ENCODE measurements around the gene AGO4. TPM values are rescaled to one million over a fixed set of nuclear protein-coding genes. Genes with fewer than 3 reads are reported as not detected.
"Not testable (repeated sequence)": the region's sequence is repeated elsewhere in the genome, so short reads cannot be mapped to it uniquely, and the experiment has no call there.

The AGO4 gene
- total RNA-seq, 6 donors from 2014 or later = 18.6 to 32.5 (median 26.1) TPM

GRCh38 chr1:35788139-35788538, 19.7 kb upstream of the AGO4 start:
- no peaks in the 10 kb centered on the region for H3K9me3 ChIP-seq
- TF ChIP-seq POLR2A (IDR thresholded peaks at IDR 0.05) (no peak), POLR2AphosphoS5 (IDR thresholded peaks at IDR 0.05) (no peak), EP300 (IDR thresholded peaks at IDR 0.05) (no peak)
- TF ChIP-seq, protein P1, sequence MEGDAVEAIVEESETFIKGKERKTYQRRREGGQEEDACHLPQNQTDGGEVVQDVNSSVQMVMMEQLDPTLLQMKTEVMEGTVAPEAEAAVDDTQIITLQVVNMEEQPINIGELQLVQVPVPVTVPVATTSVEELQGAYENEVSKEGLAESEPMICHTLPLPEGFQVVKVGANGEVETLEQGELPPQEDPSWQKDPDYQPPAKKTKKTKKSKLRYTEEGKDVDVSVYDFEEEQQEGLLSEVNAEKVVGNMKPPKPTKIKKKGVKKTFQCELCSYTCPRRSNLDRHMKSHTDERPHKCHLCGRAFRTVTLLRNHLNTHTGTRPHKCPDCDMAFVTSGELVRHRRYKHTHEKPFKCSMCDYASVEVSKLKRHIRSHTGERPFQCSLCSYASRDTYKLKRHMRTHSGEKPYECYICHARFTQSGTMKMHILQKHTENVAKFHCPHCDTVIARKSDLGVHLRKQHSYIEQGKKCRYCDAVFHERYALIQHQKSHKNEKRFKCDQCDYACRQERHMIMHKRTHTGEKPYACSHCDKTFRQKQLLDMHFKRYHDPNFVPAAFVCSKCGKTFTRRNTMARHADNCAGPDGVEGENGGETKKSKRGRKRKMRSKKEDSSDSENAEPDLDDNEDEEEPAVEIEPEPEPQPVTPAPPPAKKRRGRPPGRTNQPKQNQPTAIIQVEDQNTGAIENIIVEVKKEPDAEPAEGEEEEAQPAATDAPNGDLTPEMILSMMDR (IDR thresholded peaks at IDR 0.05) = no peak
- H3K27me3 ChIP-seq = no peaks in the 10 kb centered on the region
- H3K4me3 ChIP-seq = no peak overlapping the region
- ATAC-seq (ENCODE audit: low FRiP score in 2 of 2) (no peak), DNase-seq (no peak)
- H3K27ac ChIP-seq = no peak overlapping the region
- H3K4me1 ChIP-seq = no peaks in the 10 kb centered on the region
- WGBS, 2 donors = 61 to 65% methylated on average over 3 of the region's 3 CpGs
- no peaks in the 10 kb centered on the region for H3K36me3 ChIP-seq

DNA sequence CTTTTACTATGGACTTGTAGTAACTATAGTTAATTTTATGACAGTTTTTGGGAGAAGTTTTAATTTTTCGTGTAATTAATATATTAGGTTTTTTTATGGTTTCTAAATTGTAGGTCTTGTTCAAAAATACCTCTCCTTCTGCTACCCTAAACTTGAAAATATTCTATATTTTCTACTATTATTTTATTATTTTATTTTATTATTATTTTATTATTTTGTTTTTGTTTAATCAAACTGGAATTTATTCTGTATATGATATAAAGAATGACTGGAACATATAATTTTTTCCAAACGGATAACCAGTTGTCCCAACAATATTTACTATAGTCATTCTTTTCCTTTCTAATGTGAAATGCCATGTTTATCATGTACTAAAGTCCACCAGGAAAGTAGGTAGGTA, 17.1 kb upstream of the AGO4 start:
- no peak for TF ChIP-seq EP300 (IDR thresholded peaks at IDR 0.05)
- TF ChIP-seq, protein P1 (IDR thresholded peaks at IDR 0.05) = no peak
- WGBS, 2 donors = 84 to 85% methylated on average over 2 of the region's 2 CpGs
- Histone ChIP-seq H3K27ac (no peak overlapping the region), H3K27me3 (no peaks in the 10 kb centered on the region), H3K9me3 (no peaks in the 10 kb centered on the region), H3K36me3 (no peaks in the 10 kb centered on the region), H3K4me3 (no peak overlapping the region), H3K4me1 (no peaks in the 10 kb centered on the region)
- ATAC-seq (ENCODE audit: low FRiP score in 2 of 2) = no peak
- no peak for DNase-seq

DNA sequence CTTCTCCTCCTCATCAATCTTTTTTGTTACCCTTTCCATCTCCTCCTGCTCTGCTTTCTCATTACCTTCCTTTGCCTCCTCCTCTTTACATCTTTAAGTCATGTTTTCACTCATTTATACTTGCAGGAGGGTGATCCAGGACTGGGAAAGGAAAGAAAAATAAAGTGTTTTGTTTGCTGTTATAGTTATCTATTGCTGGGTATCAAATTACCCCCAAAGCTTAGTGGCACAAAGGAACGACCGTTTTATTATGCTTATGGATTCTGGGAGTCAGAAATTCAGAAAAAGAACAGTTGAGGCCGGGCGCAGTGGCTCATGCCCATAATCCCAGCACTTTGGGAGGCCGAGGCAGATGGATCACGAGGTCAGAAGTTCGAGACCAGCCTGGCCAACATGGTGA, 12.5 kb upstream of the AGO4 start:
- Histone ChIP-seq H3K27ac (no peak overlapping the region), H3K4me1 (no peaks in the 10 kb centered on the region), H3K27me3 (no peaks in the 10 kb centered on the region), H3K4me3 (no peak overlapping the region), H3K9me3 (no peaks in the 10 kb centered on the region), H3K36me3 (no peaks in the 10 kb centered on the region)
- DNase-seq (no peak), ATAC-seq (ENCODE audit: low FRiP score in 2 of 2) (no peak)
- TF ChIP-seq EP300 (IDR thresholded peaks at IDR 0.05) = no peak
- TF ChIP-seq, protein P1 (IDR thresholded peaks at IDR 0.05) = no peak
- TF ChIP-seq POLR2AphosphoS5 (IDR thresholded peaks at IDR 0.05) = no peak
- no peak for TF ChIP-seq POLR2A (IDR thresholded peaks at IDR 0.05)
- 85 to 87% methylated on average over 7 of the region's 7 CpGs for WGBS, 2 donors

DNA sequence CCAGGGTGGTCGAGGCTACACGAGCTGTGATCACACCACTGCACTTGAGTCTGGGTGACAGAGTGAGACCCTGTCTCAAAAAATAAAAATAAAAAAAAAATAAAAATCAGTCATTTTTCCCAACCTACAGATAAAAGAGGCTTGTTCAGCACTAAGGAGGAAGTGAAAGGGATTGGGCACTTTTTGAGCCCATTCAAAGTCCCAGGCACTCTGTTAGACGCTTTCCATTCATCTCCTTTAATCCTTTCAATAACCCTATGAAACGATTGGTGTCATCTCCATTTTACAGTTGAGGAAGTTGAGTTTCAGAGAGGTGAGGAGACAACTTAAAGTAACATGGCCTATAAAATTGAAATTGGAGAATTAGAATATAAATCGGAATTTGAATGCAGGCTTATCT, 10.4 kb upstream of the AGO4 start:
- ATAC-seq (ENCODE audit: low FRiP score in 2 of 2) (no peak), DNase-seq (no peak)
- Histone ChIP-seq H3K36me3 (no peaks in the 10 kb centered on the region), H3K27me3 (no peaks in the 10 kb centered on the region), H3K9me3 (no peaks in the 10 kb centered on the region), H3K4me1 (no peaks in the 10 kb centered on the region), H3K27ac (no peak overlapping the region), H3K4me3 (no peak overlapping the region)
- TF ChIP-seq, protein P1 (IDR thresholded peaks at IDR 0.05) = no peak
- TF ChIP-seq EP300 (IDR thresholded peaks at IDR 0.05) (no peak), POLR2A (IDR thresholded peaks at IDR 0.05) (no peak), POLR2AphosphoS5 (IDR thresholded peaks at IDR 0.05) (no peak)
- 80 to 84% methylated on average over 5 of the region's 5 CpGs for WGBS, 2 donors

DNA sequence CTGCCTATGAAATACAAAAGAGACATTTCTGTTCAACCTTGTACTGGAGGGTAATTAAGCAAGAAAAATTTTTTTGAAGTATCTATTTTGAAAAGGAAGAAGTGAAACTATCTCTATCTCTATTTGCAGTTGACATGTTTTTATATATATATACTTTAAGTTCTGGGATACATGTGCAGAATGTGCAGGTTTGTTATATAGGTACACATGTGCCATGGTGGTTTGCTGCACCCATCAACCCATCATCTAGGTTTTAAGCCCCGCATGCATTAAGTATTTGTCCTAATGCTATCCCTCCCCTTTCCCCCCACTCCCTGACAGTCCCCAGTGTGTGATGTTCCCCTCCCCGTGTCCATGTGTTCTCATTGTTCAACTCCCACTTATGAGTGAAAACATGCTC, 9.8 kb upstream of the AGO4 start:
- H3K27me3 ChIP-seq; ATAC-seq (ENCODE audit: low FRiP score in 2 of 2); H3K4me3 ChIP-seq; H3K4me1 ChIP-seq; H3K36me3 ChIP-seq; H3K27ac ChIP-seq; H3K9me3 ChIP-seq; DNase-seq: not testable (repeated sequence)
- 71 to 84% methylated on average over 2 of the region's 2 CpGs for WGBS, 2 donors

DNA sequence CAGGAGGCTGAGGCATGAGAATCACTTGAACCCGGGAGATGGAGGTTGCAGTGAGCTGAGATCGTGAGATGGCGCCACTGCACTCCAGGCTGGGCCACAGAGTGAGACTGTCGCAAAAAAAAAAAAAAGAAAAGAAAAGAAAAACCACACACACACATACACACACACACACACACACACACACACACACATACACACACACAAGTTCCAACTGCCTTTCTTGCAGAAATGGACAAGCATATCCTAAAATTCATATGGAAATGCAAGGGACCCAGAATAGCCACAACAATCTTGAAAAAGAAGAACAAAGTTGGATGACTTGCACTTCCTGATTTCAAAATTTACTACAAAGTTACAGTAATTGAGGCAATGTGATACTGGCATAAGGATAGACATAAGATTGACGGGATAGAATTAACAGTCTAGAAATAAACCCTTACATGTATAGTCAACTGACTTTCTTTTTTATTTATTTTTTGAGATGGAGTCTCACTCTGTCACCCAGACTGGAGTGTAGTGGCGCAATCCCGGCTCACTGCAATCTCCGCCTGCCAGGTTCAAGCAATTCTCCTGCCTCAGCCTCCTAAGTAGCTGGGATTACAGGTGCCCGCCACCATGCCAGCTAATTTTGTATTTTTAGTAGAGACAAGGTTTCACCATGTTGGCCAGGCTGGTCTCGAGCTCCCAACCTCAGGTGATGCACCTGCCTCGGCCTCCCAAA, 7.5 kb upstream of the AGO4 start:
- H3K9me3 ChIP-seq, DNase-seq, H3K4me3 ChIP-seq, H3K4me1 ChIP-seq, H3K36me3 ChIP-seq, H3K27me3 ChIP-seq: not testable (repeated sequence)
- peak overlapping the region; percentile 60 to 80 (median 74) for H3K27ac ChIP-seq
- ATAC-seq (ENCODE audit: low FRiP score in 2 of 2) = peak; percentile 62 to 66
- WGBS, 2 donors = 74 to 80% methylated on average over 11 of the region's 11 CpGs

All from upper lobe of left lung (tissue), 6 donors.